Testis (tissue), 3 donors: ENCODE data around the gene EYS. TPM values are rescaled to one million over a fixed set of nuclear protein-coding genes. Genes with fewer than 3 reads are reported as not detected.

ENCODE experiments used
- DNase-seq: peaks from one replicate; pipeline ENCODE4 v3.0.0-alpha.2; 2019
- H3K27ac ChIP-seq, 2 donors: fragments of 200-600 bp; sonication (generic); one replicate each; pipeline ENCODE4 v1.5.1; 2019
- H3K27me3 ChIP-seq: fragments of 200-600 bp; sonication (generic); one replicate; pipeline ENCODE4 v1.5.1; 2019
- H3K36me3 ChIP-seq: fragments of 200-600 bp; sonication (generic); one replicate; pipeline ENCODE4 v1.5.1; 2017; ENCODE audit warnings: low read depth; ENCODE audit errors: missing control alignments
- H3K4me1 ChIP-seq: fragments of 200-600 bp; sonication (generic); one replicate; pipeline ENCODE4 v1.5.1; 2019
- H3K4me3 ChIP-seq, 2 donors: fragments of 200-600 bp; sonication (generic); one replicate each; pipeline ENCODE4 v1.5.1; 2017 to 2019
- H3K9me3 ChIP-seq: fragments of 200-600 bp; sonication (generic); one replicate; pipeline ENCODE4 v1.5.1; 2017
- POLR2A ChIP-seq: fragments of 450-650 bp; IDR thresholded peaks from one replicate; pipeline ENCODE4 v1.6.1; 2017; ENCODE audit warnings: antibody characterized with exemption, mild to moderate bottlenecking, moderate library complexity
- WGBS, 2 donors: methylation state at CpG; one replicate each; pipeline ENCODE4 v1.1.5; 2018; 5-methylcytosine and 5-hydroxymethylcytosine counted together
- intact Hi-C: fragments of 100-400 bp; cut with DNase I; formaldehyde crosslinking; loops from one replicate; pipeline ENCODE4 v1.15.1; 2023; ENCODE audit warnings: low total_unique reads
- polyA plus RNA-seq: library from polyadenylated mRNA; stranded (reverse); fragments of 350-450 nt; fragmentation: Illumina TruSeq; extraction: RNeasy Lipid Tissue Mini Kit (QIAGEN cat#74804); gene quantifications from one replicate; pipeline ENCODE4 v1.2.3, GENCODE V29; 2014; ENCODE audit warnings: low read depth, low replicate concordance; ENCODE audit not compliant: insufficient read depth
- total RNA-seq, 2 donors: library from RNA; depleted of rRNA; stranded (reverse); fragments of >200 nt; gene quantifications; one replicate each; pipeline ENCODE4 v1.2.3, GENCODE V29; 2016
- TF ChIP-seq, protein P1 (sequence below), 3 experiments: fragments of 450-650 bp in 2 of 3; fragments of 200-600 bp in 1 of 3; sonication (generic) in 1 of 3; IDR thresholded peaks; one replicate each; pipeline ENCODE4 v1.5.1; 2016 to 2019; ENCODE audit warnings: antibody characterized with exemption in 3 of 3, mild to moderate bottlenecking in 2 of 3, moderate library complexity in 1 of 3

EYS gene
- total and polyA plus RNA-seq, 3 donors from 2014 or later = 1.3 to 2.8 (median 2.6) TPM

DNA sequence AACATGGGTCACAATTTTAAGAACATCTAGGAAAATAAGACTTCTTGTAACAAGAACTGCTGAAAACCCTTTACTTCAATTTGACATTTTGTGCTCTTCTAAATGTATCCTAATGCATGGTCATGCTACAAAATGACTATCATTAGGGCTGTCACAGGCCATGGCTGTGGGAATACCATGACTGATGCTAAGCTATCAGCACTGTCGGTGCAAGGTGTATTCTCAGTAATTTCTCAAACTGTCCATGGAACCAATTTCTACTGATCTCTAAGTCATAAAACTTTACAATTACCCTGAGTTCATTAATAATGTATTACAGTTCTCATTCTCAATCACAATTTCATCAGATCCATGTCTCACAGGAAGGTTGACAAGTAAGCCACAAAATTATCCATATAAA lies 625.3 kb downstream of the EYS start:
- H3K4me1 ChIP-seq = no peaks in the 10 kb centered on the region
- WGBS, 2 donors = 100% methylated on average over 1 of the region's 1 CpG
- DNase-seq = no peak
- TF ChIP-seq, protein P1, sequence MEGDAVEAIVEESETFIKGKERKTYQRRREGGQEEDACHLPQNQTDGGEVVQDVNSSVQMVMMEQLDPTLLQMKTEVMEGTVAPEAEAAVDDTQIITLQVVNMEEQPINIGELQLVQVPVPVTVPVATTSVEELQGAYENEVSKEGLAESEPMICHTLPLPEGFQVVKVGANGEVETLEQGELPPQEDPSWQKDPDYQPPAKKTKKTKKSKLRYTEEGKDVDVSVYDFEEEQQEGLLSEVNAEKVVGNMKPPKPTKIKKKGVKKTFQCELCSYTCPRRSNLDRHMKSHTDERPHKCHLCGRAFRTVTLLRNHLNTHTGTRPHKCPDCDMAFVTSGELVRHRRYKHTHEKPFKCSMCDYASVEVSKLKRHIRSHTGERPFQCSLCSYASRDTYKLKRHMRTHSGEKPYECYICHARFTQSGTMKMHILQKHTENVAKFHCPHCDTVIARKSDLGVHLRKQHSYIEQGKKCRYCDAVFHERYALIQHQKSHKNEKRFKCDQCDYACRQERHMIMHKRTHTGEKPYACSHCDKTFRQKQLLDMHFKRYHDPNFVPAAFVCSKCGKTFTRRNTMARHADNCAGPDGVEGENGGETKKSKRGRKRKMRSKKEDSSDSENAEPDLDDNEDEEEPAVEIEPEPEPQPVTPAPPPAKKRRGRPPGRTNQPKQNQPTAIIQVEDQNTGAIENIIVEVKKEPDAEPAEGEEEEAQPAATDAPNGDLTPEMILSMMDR (IDR thresholded peaks at IDR 0.05) = no peak
- no peak for TF ChIP-seq POLR2A
- no peaks in the 10 kb centered on the region for H3K9me3 ChIP-seq
- H3K27me3 ChIP-seq = no peaks in the 10 kb centered on the region
- H3K27ac ChIP-seq = no peak overlapping the region
- no peaks in the 10 kb centered on the region for H3K36me3 ChIP-seq
- H3K4me3 ChIP-seq = no peak overlapping the region
- intact Hi-C loops = no loop called here

GRCh38 chr6:65075705-65076230 lies 631.3 kb downstream of the EYS start:
- Histone ChIP-seq H3K4me1 (no peaks in the 10 kb centered on the region), H3K36me3 (no peaks in the 10 kb centered on the region), H3K4me3 (no peak overlapping the region), H3K27me3 (no peaks in the 10 kb centered on the region), H3K9me3 (no peaks in the 10 kb centered on the region), H3K27ac (no peak overlapping the region)
- intact Hi-C loops = no loop called here
- DNase-seq = no peak
- TF ChIP-seq, protein P1 (IDR thresholded peaks at IDR 0.05) = no peak
- TF ChIP-seq POLR2A = no peak

- Histone ChIP-seq H3K27ac (no peak overlapping the region), H3K36me3 (no peaks in the 10 kb centered on the region), H3K27me3 (no peaks in the 10 kb centered on the region), H3K9me3 (no peaks in the 10 kb centered on the region), H3K4me1 (no peaks in the 10 kb centered on the region), H3K4me3 (no peak overlapping the region)
- intact Hi-C loops = no loop called here
- DNase-seq = no peak
- TF ChIP-seq POLR2A = no peak
- TF ChIP-seq, protein P1 (IDR thresholded peaks at IDR 0.05) = no peak
- WGBS, 2 donors = 91 to 92% methylated on average over 1 of the region's 1 CpG
Observed at GRCh38 chr6:65072500-65072899, 634.5 kb downstream of the EYS start.

GRCh38 chr6:65071480-65071879 lies 635.5 kb downstream of the EYS start:
- Histone ChIP-seq H3K27ac (no peak overlapping the region), H3K4me1 (no peaks in the 10 kb centered on the region), H3K4me3 (no peak overlapping the region), H3K9me3 (no peaks in the 10 kb centered on the region), H3K36me3 (no peaks in the 10 kb centered on the region), H3K27me3 (no peaks in the 10 kb centered on the region)
- no peak for DNase-seq
- TF ChIP-seq POLR2A = no peak
- TF ChIP-seq, protein P1 (IDR thresholded peaks at IDR 0.05) = no peak
- WGBS, 2 donors = 84 to 90% methylated on average over 2 of the region's 2 CpGs
- intact Hi-C loops = no loop called here

DNA sequence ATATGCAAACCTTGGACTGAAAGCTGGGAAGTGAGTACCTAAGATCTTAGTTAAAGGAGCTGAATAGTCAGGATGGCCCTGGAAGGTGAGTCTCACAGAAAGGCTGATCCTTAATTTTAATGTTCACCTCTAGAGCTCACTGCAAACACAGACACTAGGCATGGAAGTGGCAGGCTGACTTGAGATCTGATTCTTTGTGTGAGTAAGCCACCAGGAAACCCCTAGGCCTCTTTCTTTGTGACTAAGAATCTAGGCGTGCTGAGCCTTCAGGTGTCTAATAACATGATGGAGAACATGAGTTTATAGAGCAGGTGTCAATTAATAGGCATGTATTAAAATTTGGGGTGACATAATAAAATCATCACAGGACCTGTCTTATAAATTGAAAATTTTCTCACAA lies 642.2 kb downstream of the EYS start:
- H3K27ac ChIP-seq = no peak overlapping the region
- no peak overlapping the region for H3K4me3 ChIP-seq
- TF ChIP-seq POLR2A = no peak
- TF ChIP-seq, protein P1 (IDR thresholded peaks at IDR 0.05) = no peak
- H3K36me3 ChIP-seq = no peaks in the 10 kb centered on the region
- no peak for DNase-seq
- 78 to 89% methylated on average over 1 of the region's 1 CpG for WGBS, 2 donors
- H3K9me3 ChIP-seq = no peaks in the 10 kb centered on the region
- no peaks in the 10 kb centered on the region for H3K27me3 ChIP-seq
- intact Hi-C loops = no loop called here
- no peaks in the 10 kb centered on the region for H3K4me1 ChIP-seq
